ENCODE measurements around the gene MBD3L2.
"Not testable (repeated sequence)": the region's sequence is repeated elsewhere in the genome, so short reads cannot be mapped to it uniquely, and the experiment has no call there.

The MBD3L2 gene

GRCh38 chr19:7010722-7011593, 38.2 kb upstream of the MBD3L2 start:
- no peak for DNase-seq (ENCODE audit: low spot score)
- no peak for TF ChIP-seq CTCF (IDR thresholded peaks at IDR 0.05)
- Histone ChIP-seq H3K4me3 (no peak overlapping the region), H3K27ac (no peak overlapping the region)

GRCh38 chr19:7013678-7014077, 35.4 kb upstream of the MBD3L2 start:
- DNase-seq (ENCODE audit: low spot score) = no peak
- no peak overlapping the region for H3K4me3 ChIP-seq
- no peak for TF ChIP-seq CTCF (IDR thresholded peaks at IDR 0.05)

GRCh38 chr19:7018828-7019227, 30.3 kb upstream of the MBD3L2 start:
- Histone ChIP-seq H3K27ac (no peak overlapping the region), H3K4me3 (no peak overlapping the region)
- no peak for DNase-seq (ENCODE audit: low spot score)
- TF ChIP-seq CTCF (IDR thresholded peaks at IDR 0.05) = no peak

More at GRCh38 chr19:7013678-7014077, 35.4 kb upstream of the MBD3L2 start:
- H3K27ac ChIP-seq = no peak overlapping the region

GRCh38 chr19:7021331-7021730, 27.8 kb upstream of the MBD3L2 start, which contains the start of gene MBD3L2B:
Gene MBD3L2B (minus strand): TSS chr19:7021431. CDS start chr19:7021397, 34 bp downstream.
- not testable (repeated sequence) for H3K27ac ChIP-seq; DNase-seq (ENCODE audit: low spot score); H3K4me3 ChIP-seq

GRCh38 chr19:7028790-7029189, 20.3 kb upstream of the MBD3L2 start:
- not testable (repeated sequence) for H3K4me3 ChIP-seq; H3K27ac ChIP-seq; DNase-seq (ENCODE audit: low spot score)

- H3K4me3 ChIP-seq; H3K27ac ChIP-seq; DNase-seq (ENCODE audit: low spot score): not testable (repeated sequence)
Measured at GRCh38 chr19:7030278-7030677, 18.8 kb upstream of the MBD3L2 start, which contains the start of gene MBD3L5. Gene MBD3L5 (plus strand): TSS chr19:7030578. CDS start chr19:7030612, 34 bp downstream.

GRCh38 chr19:7040079-7040478, 9.0 kb upstream of the MBD3L2 start, which contains the start of gene MBD3L4:
Gene MBD3L4 (minus strand): TSS chr19:7040179. CDS start chr19:7040144, 35 bp downstream.
- not testable (repeated sequence) for DNase-seq (ENCODE audit: low spot score); H3K27ac ChIP-seq; H3K4me3 ChIP-seq

- H3K27ac ChIP-seq; DNase-seq (ENCODE audit: low spot score); H3K4me3 ChIP-seq: not testable (repeated sequence)
Measured at GRCh38 chr19:7041563-7041962, 7.6 kb upstream of the MBD3L2 start.

- H3K27ac ChIP-seq; DNase-seq (ENCODE audit: low spot score); H3K4me3 ChIP-seq: not testable (repeated sequence)
Measured at GRCh38 chr19:7051421-7051820, 2.3 kb downstream of the MBD3L2 start.

GRCh38 chr19:7052896-7053295, 3.8 kb downstream of the MBD3L2 start:
- H3K27ac ChIP-seq; DNase-seq (ENCODE audit: low spot score); H3K4me3 ChIP-seq: not testable (repeated sequence)

- not testable (repeated sequence) for DNase-seq (ENCODE audit: low spot score); H3K27ac ChIP-seq; H3K4me3 ChIP-seq
Measured at GRCh38 chr19:7054635-7055368, 5.7 kb downstream of the MBD3L2 start.

- DNase-seq (ENCODE audit: low spot score); H3K4me3 ChIP-seq; H3K27ac ChIP-seq: not testable (repeated sequence)
Measured at GRCh38 chr19:7055679-7056078, 6.6 kb downstream of the MBD3L2 start.

GRCh38 chr19:7056371-7056770, 7.2 kb downstream of the MBD3L2 start:
- not testable (repeated sequence) for DNase-seq (ENCODE audit: low spot score); H3K4me3 ChIP-seq; H3K27ac ChIP-seq

- H3K27ac ChIP-seq = not testable (repeated sequence)
Measured at GRCh38 chr19:7058576-7058975, 9.5 kb downstream of the MBD3L2 start, which contains the start of gene MBD3L3. Gene MBD3L3 (minus strand): TSS chr19:7058676. CDS start chr19:7058605, 71 bp downstream.

GRCh38 chr19:7059977-7060376, 10.9 kb downstream of the MBD3L2 start:
- not testable (repeated sequence) for H3K27ac ChIP-seq; DNase-seq (ENCODE audit: low spot score); H3K4me3 ChIP-seq

More at GRCh38 chr19:7058576-7058975, 9.5 kb downstream of the MBD3L2 start, which contains the start of gene MBD3L3:
- H3K4me3 ChIP-seq; DNase-seq (ENCODE audit: low spot score): not testable (repeated sequence)

All from coronary artery (tissue), 2 donors.